ENCODE data around the gene TMSB15A. TPM values are rescaled to one million over a fixed set of nuclear protein-coding genes. Genes with fewer than 3 reads are reported as not detected.
"Not testable (repeated sequence)": the region's sequence is repeated elsewhere in the genome, so short reads cannot be mapped to it uniquely, and the experiment has no call there.

Gene TMSB15A
- polyA plus RNA-seq (2012; ENCODE audit: missing spikeins) = not detected

GRCh38 chrX:102515975-102516941, at the start of gene TMSB15A:
Gene TMSB15A (minus strand): TSS chrX:102516739.
- no peak for TF ChIP-seq POLR2AphosphoS5 (IDR thresholded peaks at IDR 0.05; ENCODE audit: low read depth, low read length)
- no peak for TF ChIP-seq POLR2A (IDR thresholded peaks at IDR 0.05; ENCODE audit: low read depth, low read length)
- FAIRE-seq (no peak), DNase-seq (ENCODE audit: insufficient read length) (peak; percentile 15)

- FAIRE-seq = no peak
- DNase-seq (ENCODE audit: insufficient read length) = no peak
- TF ChIP-seq POLR2AphosphoS5 (IDR thresholded peaks at IDR 0.05; ENCODE audit: low read depth, low read length) = no peak
- no peak for TF ChIP-seq POLR2A (IDR thresholded peaks at IDR 0.05; ENCODE audit: low read depth, low read length)
- no peak for TF ChIP-seq TAF1 (IDR thresholded peaks at IDR 0.05; ENCODE audit: borderline replicate concordance, low read depth, low read length)
These were observed 44.0 kb upstream of the TMSB15A start for GRCh38 chrX:102560423-102561068.

- FAIRE-seq = no peak
- no peak for DNase-seq (ENCODE audit: insufficient read length)
- TF ChIP-seq POLR2A (IDR thresholded peaks at IDR 0.05; ENCODE audit: low read depth, low read length) = no peak
- no peak for TF ChIP-seq TAF1 (IDR thresholded peaks at IDR 0.05; ENCODE audit: borderline replicate concordance, low read depth, low read length)
- TF ChIP-seq POLR2AphosphoS5 (IDR thresholded peaks at IDR 0.05; ENCODE audit: low read depth, low read length) = no peak
These were observed 42.1 kb upstream of the TMSB15A start for GRCh38 chrX:102558607-102559006.

GRCh38 chrX:102548231-102548630, 31.7 kb upstream of the TMSB15A start:
- TF ChIP-seq POLR2A (IDR thresholded peaks at IDR 0.05; ENCODE audit: low read depth, low read length) (no peak), POLR2AphosphoS5 (IDR thresholded peaks at IDR 0.05; ENCODE audit: low read depth, low read length) (no peak), TAF1 (IDR thresholded peaks at IDR 0.05; ENCODE audit: borderline replicate concordance, low read depth, low read length) (no peak)
- no peak for FAIRE-seq
- no peak for DNase-seq (ENCODE audit: insufficient read length)

- DNase-seq (ENCODE audit: insufficient read length) (no peak), FAIRE-seq (no peak)
- TF ChIP-seq POLR2A (IDR thresholded peaks at IDR 0.05; ENCODE audit: low read depth, low read length) (no peak), POLR2AphosphoS5 (IDR thresholded peaks at IDR 0.05; ENCODE audit: low read depth, low read length) (no peak)
These were observed 30.4 kb upstream of the TMSB15A start for GRCh38 chrX:102546828-102547493.

GRCh38 chrX:102546175-102546574, 29.6 kb upstream of the TMSB15A start:
- DNase-seq (ENCODE audit: insufficient read length); FAIRE-seq: not testable (repeated sequence)

- FAIRE-seq = no peak
- no peak for TF ChIP-seq POLR2AphosphoS5 (IDR thresholded peaks at IDR 0.05; ENCODE audit: low read depth, low read length)
- no peak for TF ChIP-seq TAF1 (IDR thresholded peaks at IDR 0.05; ENCODE audit: borderline replicate concordance, low read depth, low read length)
- no peak for TF ChIP-seq POLR2A (IDR thresholded peaks at IDR 0.05; ENCODE audit: low read depth, low read length)
- DNase-seq (ENCODE audit: insufficient read length) = no peak
These were observed 19.4 kb upstream of the TMSB15A start for GRCh38 chrX:102535958-102536357.

- FAIRE-seq = no peak
- TF ChIP-seq TAF1 (IDR thresholded peaks at IDR 0.05; ENCODE audit: borderline replicate concordance, low read depth, low read length) = no peak
- no peak for TF ChIP-seq POLR2AphosphoS5 (IDR thresholded peaks at IDR 0.05; ENCODE audit: low read depth, low read length)
- no peak for TF ChIP-seq POLR2A (IDR thresholded peaks at IDR 0.05; ENCODE audit: low read depth, low read length)
- no peak for DNase-seq (ENCODE audit: insufficient read length)
These were observed 787 bp upstream of the TMSB15A start for GRCh38 chrX:102517326-102517725.

GRCh38 chrX:102514536-102514935, 2.0 kb downstream of the TMSB15A start:
- no peak for DNase-seq (ENCODE audit: insufficient read length)
- no peak for FAIRE-seq
- TF ChIP-seq POLR2AphosphoS5 (IDR thresholded peaks at IDR 0.05; ENCODE audit: low read depth, low read length) (no peak), TAF1 (IDR thresholded peaks at IDR 0.05; ENCODE audit: borderline replicate concordance, low read depth, low read length) (no peak), POLR2A (IDR thresholded peaks at IDR 0.05; ENCODE audit: low read depth, low read length) (no peak)

GRCh38 chrX:102498732-102499131, 17.8 kb downstream of the TMSB15A start:
- DNase-seq (ENCODE audit: insufficient read length) = no peak
- FAIRE-seq = no peak
- no peak for TF ChIP-seq POLR2A (IDR thresholded peaks at IDR 0.05; ENCODE audit: low read depth, low read length)
- TF ChIP-seq TAF1 (IDR thresholded peaks at IDR 0.05; ENCODE audit: borderline replicate concordance, low read depth, low read length) = no peak
- no peak for TF ChIP-seq POLR2AphosphoS5 (IDR thresholded peaks at IDR 0.05; ENCODE audit: low read depth, low read length)

GRCh38 chrX:102491766-102492165, 24.8 kb downstream of the TMSB15A start:
- DNase-seq (ENCODE audit: insufficient read length) (no peak), FAIRE-seq (no peak)
- TF ChIP-seq POLR2A (IDR thresholded peaks at IDR 0.05; ENCODE audit: low read depth, low read length) (no peak), TAF1 (IDR thresholded peaks at IDR 0.05; ENCODE audit: borderline replicate concordance, low read depth, low read length) (no peak), POLR2AphosphoS5 (IDR thresholded peaks at IDR 0.05; ENCODE audit: low read depth, low read length) (no peak)

- FAIRE-seq = peak; percentile 92
- not testable (repeated sequence) for DNase-seq (ENCODE audit: insufficient read length)
These were observed 37.8 kb downstream of the TMSB15A start for GRCh38 chrX:102478765-102479164.

GRCh38 chrX:102471762-102472220, 44.7 kb downstream of the TMSB15A start, which contains the start of gene TCP11X2:
Gene TCP11X2 (minus strand): TSS chrX:102471812.
- peak; percentile 48 for FAIRE-seq
- not testable (repeated sequence) for DNase-seq (ENCODE audit: insufficient read length)

GRCh38 chrX:102470215-102470614, 46.3 kb downstream of the TMSB15A start:
- peak; percentile 87 for FAIRE-seq
- DNase-seq (ENCODE audit: insufficient read length) = not testable (repeated sequence)
